HG03432 (cell line): ENCODE results near the gene ADGRD1.

ENCODE experiments used
- ATAC-seq: cut with Tn5 transposase; IDR thresholded peaks from one replicate; pipeline ENCODE4 v1.9.1; 2021; ENCODE audit warnings: mild to moderate bottlenecking, moderate library complexity; ENCODE audit not compliant: unreplicated experiment

ADGRD1 gene

DNA sequence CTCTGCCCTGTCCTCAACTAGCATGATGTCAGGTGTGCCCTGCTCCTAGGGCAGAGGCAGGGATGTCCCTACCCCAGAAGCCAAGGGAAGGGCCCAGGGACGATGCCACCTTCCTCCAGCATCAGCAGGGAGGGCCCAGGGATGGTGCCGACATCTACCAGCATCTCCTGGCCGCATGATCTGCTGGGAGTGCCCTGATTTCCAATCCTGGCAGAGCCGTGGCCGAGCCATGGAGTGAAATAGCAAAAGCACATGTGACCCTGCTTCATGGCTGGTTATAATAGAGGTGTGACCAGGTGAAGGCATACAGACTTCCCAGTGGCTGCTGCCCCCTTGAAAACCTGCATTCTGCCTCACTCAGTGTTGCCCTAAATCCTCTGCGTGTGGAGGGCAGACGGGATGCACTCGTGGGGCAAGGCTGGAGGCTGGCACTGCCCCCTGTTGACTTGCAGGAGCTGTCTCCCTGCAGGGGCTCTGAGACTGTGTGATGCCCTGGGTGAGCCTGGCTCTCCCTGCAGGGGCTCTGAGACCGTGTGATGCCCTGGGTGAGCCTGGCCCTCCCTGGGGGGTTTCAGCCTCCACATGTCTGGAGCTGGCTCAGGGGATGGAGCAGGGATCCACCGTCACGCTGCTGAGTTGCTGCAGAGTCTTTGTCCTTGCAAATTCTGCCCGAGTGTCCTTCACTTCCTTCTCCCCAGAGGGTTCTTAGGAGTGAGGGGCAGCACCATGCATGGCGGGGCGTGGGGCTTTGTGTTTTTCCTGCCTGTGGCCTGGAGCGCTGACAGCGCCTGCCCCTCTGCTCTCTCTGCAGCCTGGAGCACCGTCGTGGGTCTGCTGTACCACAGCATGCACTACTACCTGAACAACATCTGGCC is 51.7 kb downstream of the ADGRD1 start:
- no peak for ATAC-seq

GRCh38 chr12:131006036-131006735 is 52.5 kb downstream of the ADGRD1 start:
- ATAC-seq = no peak

GRCh38 chr12:131007031-131007739 is 53.5 kb downstream of the ADGRD1 start:
- no peak for ATAC-seq

DNA sequence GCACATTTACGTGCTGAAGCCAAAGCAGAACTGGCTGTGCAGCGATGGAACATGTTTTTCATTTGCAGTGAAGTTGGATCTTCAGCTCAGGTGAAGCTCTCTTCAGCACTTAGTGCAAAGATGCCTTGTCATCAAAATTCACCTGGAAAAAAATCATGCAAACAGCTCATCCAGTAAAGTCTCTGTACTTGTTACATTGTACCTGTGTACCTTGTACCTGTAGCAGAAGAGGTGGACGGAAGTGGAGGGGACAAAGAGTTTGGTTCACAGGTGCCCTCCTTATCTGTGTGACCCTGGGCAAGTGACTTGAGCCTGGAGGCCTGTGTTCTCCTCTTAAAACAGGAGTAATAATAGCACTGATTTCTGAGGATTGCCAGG is 54.0 kb downstream of the ADGRD1 start:
- ATAC-seq = no peak

GRCh38 chr12:131008131-131008912 is 54.6 kb downstream of the ADGRD1 start:
- ATAC-seq = no peak

- ATAC-seq = no peak
These were observed 55.2 kb downstream of the ADGRD1 start for GRCh38 chr12:131008913-131009270.

DNA sequence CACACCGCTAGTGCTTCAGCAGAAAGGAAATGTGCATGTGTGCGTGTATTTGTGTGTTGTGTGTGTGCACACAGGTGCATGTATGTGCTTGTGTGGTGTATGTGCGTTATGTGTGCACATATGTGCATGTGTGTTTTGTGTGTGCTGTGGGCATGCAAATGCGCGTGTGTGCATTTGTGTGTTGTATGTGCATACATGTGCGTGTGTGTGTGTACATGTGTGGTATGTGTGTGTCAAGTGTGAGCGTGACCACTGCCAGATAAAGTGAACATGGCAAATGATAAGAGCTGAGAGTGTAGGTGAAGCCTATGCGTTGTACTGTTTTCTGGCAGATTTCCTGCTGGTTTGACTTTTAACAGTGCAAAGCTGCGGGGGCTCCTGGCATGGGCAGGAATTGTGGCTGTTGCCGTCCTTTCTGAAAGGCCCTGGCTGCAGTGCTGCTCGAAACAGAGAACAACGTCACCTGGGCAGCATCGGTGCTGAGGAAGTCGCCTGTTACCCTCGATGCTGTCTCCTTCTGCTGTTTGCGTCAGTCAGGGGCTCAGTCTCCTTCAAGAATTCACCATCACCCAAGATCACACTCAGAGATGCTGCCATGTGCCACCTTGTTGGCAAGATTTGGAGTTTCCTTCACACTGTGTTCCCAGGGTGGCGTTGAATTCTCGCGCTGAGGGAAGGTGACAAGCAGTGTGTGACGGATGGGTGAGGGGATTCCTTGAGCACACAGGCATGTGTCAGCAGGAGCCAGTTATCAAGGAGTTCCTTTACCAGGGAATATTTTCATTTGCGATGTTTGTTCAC is 56.1 kb downstream of the ADGRD1 start:
- ATAC-seq = no peak

DNA sequence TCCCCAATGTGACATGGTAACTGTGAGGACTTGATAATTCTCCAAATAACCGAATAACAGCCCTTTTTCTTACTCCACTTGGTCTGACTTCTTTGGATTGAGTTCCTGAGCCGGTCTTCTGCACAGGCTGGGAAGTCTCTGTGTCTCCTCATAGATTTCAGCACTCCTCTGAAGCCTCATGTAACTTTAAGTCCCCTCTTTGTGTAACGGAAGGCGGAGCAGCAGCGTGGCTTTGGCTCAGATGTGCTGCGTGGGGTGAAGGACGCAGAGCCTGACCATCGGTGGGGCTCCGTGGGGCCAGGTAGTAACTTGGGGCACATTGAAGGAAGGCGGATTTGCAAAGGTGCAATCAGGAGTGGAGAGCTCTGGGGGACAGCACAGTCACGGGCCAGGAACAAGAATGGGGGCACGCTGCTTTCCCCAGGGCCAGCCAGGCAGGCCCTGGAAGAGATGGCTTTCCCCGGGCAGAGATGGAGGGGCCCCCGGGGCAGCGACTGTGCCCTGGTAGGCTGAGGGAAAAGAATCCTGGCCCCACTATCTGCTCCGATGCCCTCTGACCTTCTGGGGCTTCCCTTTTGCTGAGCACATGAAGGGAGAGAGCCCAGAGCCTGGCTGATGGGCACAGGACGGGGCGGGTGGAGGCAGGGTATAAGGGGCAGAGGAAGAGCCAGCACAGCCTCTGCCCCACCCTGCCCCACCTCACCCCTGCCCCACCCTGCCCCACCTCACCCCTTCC is 56.9 kb downstream of the ADGRD1 start:
- ATAC-seq = no peak

GRCh38 chr12:131011165-131012079 is 57.7 kb downstream of the ADGRD1 start:
- no peak for ATAC-seq

GRCh38 chr12:131012279-131013069 is 58.8 kb downstream of the ADGRD1 start:
- no peak for ATAC-seq

GRCh38 chr12:131013118-131013517 is 59.4 kb downstream of the ADGRD1 start:
- ATAC-seq = no peak

DNA sequence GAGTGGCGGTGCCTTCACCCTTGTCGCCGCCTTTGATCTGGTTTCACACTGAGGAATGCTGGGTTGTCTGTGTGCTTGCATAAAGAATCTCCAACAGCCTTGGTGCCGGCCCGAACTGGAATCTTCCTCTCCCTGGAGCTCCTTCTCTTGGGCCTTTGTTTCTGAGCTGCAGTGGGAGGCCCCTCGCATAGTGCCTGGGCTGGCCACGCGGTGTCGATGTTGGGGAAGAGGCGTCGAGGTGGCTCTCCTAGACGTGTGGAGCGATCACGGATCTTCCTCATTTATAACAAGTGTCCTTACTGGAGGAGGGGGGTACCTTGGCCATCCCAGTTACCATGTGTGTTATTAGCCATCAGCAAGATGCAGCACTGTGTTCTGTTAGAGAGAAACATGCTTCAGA is 60.6 kb downstream of the ADGRD1 start:
- no peak for ATAC-seq

DNA sequence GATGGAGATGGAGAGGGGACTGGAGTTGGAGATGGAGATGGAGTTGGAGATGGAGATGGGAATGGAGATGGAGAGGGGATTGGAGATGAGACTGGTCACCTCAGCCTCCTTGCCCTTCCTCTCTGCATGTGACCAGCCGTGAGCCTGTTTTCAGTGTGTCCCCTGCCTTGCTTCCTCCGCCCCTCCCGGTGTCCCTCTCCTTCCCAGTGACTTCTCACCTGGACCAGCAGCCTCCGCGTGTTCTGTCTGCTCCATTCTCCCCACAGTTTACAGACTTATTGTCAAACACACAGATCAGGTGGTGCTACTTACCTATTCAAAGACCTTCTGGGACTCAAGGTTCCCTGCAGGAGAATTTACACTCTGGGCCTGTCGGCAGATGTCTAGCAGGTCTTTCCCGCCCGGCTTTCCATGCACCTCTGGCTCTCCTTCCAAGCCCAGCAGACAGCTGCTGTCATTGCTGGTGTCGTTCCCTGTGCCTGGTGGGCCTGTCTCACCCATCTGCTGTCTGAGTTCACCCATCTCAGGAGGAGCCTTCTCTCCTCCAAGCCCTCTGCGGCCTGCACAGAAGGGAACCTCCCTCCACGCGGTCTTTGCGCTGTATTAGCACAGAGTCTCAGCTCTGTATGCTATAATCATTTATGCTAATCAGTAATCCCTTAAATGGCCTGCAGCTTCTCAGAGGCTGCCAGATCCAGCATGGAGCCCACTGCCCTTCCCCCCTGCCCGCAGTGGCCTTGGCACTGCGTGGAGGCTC is 62.1 kb downstream of the ADGRD1 start:
- no peak for ATAC-seq

DNA sequence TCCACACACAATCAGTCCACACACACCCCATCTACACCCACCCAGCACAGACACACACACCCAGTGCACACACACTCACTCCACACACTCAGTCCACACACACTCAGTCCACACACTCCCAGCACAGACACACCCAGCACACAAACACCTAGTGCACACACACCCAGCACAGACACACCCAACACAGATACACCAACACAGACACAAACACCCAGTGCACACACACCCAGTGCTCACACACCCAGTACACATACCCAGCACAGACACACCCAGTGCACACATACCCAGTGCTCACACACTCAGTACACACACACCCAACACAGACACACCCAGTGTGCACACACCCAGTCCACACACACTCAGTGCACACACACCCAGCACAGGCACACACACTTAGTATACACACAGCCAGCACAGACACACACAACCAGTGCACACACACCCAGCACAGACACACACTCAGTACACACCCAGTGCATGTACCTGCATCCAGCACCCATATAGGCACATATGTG is 63.8 kb downstream of the ADGRD1 start:
- no peak for ATAC-seq

GRCh38 chr12:131018019-131018620 is 64.4 kb downstream of the ADGRD1 start:
- no peak for ATAC-seq

- ATAC-seq = no peak
These were observed 65.2 kb downstream of the ADGRD1 start for GRCh38 chr12:131018808-131019397.
